ENCODE data around the gene ZBED6.

- TF ChIP-seq SIN3A (IDR thresholded peaks at IDR 0.05; ENCODE audit: borderline replicate concordance, insufficient read depth, low read length) (no peak), POLR2AphosphoS5 (IDR thresholded peaks at IDR 0.05; ENCODE audit: low read depth, low read length) (no peak), REST (IDR thresholded peaks at IDR 0.05; ENCODE audit: insufficient read depth in 1 of 2, low read depth in 2 of 2, low read length in 2 of 2) (no peak), TAF1 (IDR thresholded peaks at IDR 0.05; ENCODE audit: borderline replicate concordance, insufficient read depth, low read length) (no peak), FOXP2 (optimal IDR thresholded peaks at IDR 0.05; ENCODE audit: borderline replicate concordance, extremely low read depth, extremely low read length, insufficient read depth) (no peak)
Observed at GRCh38 chr1:203771901-203772301, 23.5 kb upstream of the ZBED6 start.

Measured in PFSK-1 (cell line).